GM18520 (cell line): ENCODE data around the gene PEMT.

Experiments used
- ATAC-seq: cut with Tn5 transposase; IDR thresholded peaks from one replicate; pipeline ENCODE4 v1.9.1; 2021; ENCODE audit not compliant: unreplicated experiment

The PEMT gene

DNA sequence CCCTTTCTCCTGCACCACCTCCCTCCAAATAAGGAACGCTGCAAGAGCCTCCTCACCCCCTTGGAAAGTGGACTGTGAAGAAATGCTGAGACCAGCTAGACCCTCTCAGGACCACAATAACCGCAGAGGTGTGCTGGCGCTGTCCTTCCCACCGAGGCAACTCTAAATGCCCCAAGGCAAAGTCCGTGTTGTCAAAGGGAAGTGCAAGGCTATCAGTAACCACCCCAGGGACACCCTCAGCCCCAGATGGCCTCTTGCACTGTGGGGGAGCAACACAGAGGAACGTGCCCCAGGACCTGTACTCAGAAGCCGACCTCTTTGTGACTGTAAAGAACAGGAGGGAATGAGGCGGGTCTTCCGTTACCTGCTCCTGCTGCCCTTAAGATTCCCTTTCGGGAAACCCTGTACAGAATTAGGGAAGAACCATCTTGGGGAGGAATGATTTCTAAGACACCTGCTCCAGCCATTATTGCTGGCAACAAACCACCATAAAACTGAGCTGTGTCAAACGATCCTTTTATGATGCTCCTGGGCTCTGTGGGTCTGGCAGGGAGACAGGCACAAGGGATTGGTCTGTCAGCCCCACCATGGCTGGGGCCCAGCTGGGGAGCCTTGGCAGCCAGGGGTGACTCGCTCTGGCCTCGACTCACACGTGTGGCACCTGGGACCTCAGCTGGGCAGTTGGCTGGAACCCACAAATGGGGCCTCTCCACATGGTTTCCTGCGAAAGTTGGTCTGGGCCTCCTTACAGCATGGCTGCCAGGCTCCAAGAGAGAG lies 129.3 kb downstream of the PEMT start:
- no peak for ATAC-seq

DNA sequence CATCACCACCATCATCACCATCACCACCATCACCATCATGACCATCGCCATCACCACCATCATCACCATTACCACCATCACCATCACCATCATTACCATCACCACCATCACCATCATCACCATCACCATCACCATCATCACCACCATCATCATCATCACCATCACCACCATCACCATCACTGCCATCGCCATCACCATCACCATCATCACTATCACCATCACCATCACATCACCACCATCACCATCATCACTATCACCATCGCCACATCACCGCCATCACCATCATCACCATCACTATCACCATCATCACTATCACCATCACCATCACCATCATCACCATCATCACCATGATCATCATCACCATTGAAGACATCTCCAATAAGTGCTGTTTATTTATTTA lies 131.5 kb downstream of the PEMT start:
- no peak for ATAC-seq

DNA sequence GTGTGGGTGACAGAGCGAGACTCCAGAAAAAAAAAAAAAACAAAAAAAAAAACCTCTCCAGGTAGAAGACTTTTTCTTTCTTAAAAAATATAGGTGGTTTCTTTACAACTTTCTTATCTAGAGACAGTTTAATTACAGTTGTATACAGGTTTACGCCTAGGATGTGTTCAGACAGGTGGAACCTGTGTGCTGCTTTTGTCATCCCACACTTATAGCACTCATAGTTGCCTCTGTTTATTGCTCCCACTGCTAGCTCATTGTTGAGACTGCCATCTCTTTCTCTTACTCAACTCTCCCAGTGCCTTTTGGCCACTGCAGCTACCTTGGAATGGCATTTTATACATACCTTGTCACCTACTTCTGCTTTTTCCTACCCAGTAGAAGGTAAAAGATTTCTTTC lies 133.8 kb downstream of the PEMT start:
- ATAC-seq: no peak

DNA sequence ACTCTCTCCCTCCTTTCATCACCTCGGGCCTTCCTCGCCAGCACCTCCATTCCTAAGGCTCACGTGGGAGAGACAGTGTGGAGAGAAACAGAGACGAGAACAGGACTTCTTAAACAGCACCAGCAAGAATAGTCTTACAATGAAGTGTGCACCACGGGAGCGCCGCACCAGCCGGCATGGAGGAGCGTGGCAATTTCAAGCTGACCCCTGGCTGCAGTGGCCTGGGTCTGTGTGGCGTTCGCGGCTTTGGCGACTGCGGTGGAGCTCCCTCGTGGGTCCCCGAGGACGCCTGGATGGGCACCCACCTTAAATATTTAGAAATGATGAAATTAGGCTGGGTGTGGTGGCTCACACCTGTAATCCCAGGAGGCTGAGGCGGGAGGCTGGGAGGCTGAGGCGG lies 135.3 kb downstream of the PEMT start:
- no peak for ATAC-seq
